Fibroblast of skin of left biceps (primary cell): Measurements from ENCODE around the gene ARHGEF18.

Experiments used
- DNase-seq, 2 experiments: peaks; one replicate each; pipeline ENCODE4 v3.0.0-alpha.2; 2013; ENCODE audit warnings: low read depth in 2 of 2

The ARHGEF18 gene

GRCh38 chr19:7383284-7383683, 34.5 kb downstream of the ARHGEF18 start:
- no peak for DNase-seq

GRCh38 chr19:7385062-7385461, 36.3 kb downstream of the ARHGEF18 start:
- DNase-seq, result no peak

DNA sequence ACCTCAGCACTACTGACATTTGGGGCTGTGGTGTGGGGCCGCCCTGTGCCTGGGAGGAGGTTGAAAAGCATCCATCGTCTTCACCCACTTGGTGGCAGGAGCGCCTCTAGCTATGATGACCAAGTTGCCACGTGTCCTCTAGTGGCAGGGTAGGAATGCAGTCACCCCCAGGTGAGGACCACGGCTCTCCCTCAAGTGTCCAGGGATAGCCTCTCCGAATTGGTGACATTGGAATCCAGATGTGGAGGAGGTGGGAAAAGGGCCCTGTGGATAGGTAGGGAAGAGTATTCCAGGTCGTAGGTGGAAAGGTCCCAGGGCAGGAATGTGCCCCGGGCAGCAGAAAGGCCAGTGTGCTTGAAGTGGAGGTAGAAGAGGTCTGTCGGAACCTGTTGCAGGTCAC, 37.6 kb downstream of the ARHGEF18 start:
- DNase-seq, result no peak

DNA sequence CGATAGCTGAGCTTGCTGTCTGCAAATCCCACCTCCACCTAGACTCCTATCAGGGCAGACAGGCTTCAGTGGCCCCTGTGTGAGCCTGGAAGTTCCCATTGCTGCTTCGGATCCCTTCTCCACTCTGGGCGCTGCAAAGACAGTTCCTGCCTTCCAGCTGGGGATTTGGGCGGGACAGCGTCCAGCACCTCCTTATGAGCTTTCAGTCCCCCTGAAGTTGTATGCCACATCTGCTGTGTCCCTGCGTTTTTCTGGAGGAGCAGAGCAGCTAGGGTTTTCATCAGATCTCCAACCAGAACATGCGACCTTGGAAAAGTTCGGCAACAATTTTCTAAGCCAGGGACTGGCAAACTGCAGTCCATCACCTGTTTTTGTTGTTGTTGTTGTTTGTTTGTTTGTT, 38.0 kb downstream of the ARHGEF18 start:
- DNase-seq, result no peak

DNA sequence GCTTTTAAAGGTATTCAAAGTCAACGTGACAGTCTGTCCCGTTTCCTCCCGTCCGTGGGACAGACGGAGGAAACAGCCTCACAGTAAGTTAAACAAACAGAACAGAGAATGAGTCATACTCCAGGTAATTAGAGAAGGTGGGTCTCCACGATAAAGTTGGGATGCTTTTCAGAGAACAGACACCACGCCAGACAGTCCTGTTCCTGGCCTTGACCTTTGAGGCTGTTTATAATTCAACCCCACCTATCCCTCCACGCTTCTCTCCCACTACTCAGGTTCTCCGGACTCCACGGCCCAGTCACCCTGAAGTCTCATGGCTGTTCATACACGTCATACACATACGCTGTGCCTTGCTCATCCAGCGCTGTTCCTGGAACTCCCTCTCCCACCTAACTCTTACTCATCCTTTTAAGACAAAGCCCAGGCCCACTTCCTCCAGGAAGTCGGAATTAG, 42.5 kb downstream of the ARHGEF18 start:
- no peak for DNase-seq

- DNase-seq, result no peak
Measured at GRCh38 chr19:7393459-7393858, 44.7 kb downstream of the ARHGEF18 start.

- DNase-seq, result no peak
Measured at GRCh38 chr19:7393939-7394730, 45.4 kb downstream of the ARHGEF18 start.

GRCh38 chr19:7394731-7395359, 46.1 kb downstream of the ARHGEF18 start:
- DNase-seq, result peak; percentile 62 to 65

DNA sequence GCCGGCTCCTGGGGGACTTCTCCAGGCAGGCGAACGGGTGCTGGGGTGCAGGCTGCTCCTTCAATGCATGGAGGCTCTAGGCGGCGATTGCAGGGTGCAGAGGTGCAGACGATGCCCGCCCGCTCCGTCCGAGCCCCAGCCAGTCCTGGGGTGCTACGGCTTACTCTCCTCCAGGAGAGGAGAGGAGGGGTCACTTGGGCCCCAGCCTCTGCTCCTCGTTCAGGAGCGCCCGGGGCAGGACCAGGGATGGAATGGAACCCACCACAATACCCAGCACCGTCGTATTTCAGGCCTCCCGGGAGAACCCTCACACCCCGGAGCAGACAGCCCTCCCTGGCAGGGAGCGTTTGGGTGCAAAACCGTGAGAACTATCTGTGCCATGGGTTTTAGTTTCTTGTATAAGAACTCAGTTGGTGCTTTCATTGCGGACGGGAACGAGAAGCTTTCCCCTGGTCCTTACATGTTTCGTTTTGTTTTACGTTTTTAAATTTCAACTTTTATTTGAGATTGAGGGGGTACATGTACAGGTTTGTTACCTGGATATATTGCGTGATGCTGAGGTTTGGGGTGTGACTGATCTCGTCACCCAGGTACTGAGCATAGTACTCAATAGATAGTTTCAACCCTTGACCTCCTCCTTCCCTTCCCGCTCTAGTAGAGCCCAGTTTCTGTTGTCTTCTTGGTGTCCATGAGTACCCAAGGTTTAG, 46.8 kb downstream of the ARHGEF18 start:
- no peak for DNase-seq

DNA sequence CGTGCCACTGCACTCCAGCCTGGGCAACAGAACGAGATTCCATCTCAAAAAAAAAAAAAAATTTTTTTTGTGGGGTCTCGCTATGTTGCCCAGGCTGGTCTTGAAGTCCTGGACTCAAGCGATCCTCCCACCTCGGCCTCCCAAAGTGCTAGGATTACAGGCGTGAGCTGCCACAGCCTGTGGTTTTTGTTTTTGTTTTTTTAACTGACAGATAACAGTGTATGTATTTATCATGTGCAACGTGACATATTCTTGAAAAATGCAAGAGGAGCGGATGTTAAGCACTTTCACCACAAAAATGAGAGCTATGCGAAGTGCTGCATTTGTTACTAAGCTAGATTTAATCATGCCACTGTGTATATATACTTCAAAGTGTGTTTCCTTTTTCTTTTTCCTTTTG, 49.0 kb downstream of the ARHGEF18 start:
- DNase-seq, result peak; percentile 44 to 49
